Calu3 (cell line): Measurements from ENCODE around the gene RPS21. TPM values are rescaled to one million over a fixed set of nuclear protein-coding genes. Genes with fewer than 3 reads are reported as not detected.

Source experiments
- BruUV-seq: library from RNA; stranded (reverse); fragments of 400-500 nt; replicated peaks from 2 replicates; lab custom pipeline; 2021; lab: Mats Ljungman, UMichigan
- CTCF ChIA-PET: fragments of 300-600 bp; sonication (Branson Sonifier 250); formaldehyde crosslinking; loops from one replicate; lab custom pipeline; 2022; ENCODE audit warnings: antibody characterized with exemption; lab: Charles Lee
- DNase-seq: peaks from one replicate; pipeline ENCODE4 v3.0.0; 2022
- H3K27ac Mint-ChIP-seq: one replicate; pipeline ENCODE4 v1.8.0; 2022; ENCODE audit warnings: mixed read lengths; ENCODE audit not compliant: unreplicated experiment
- H3K27me3 Mint-ChIP-seq: one replicate; pipeline ENCODE4 v1.8.0; 2022; ENCODE audit warnings: mixed read lengths; ENCODE audit not compliant: unreplicated experiment
- H3K36me3 Mint-ChIP-seq: one replicate; pipeline ENCODE4 v1.8.0; 2022; ENCODE audit warnings: mild to moderate bottlenecking, moderate library complexity, mixed read lengths; ENCODE audit not compliant: insufficient read depth, unreplicated experiment
- H3K4me1 Mint-ChIP-seq: one replicate; pipeline ENCODE4 v1.8.0; 2022; ENCODE audit warnings: mild to moderate bottlenecking, low read depth, mixed read lengths; ENCODE audit not compliant: unreplicated experiment
- H3K4me3 Mint-ChIP-seq: one replicate; pipeline ENCODE4 v1.8.0; 2022; ENCODE audit warnings: mild to moderate bottlenecking, low read depth, moderate library complexity, mixed read lengths; ENCODE audit not compliant: unreplicated experiment
- H3K9me3 Mint-ChIP-seq: one replicate; pipeline ENCODE4 v1.8.0; 2022; ENCODE audit warnings: low read depth, mixed read lengths; ENCODE audit not compliant: unreplicated experiment
- CTCF ChIP-seq: fragments of 200-600 bp; IDR thresholded peaks from one replicate; pipeline ENCODE4 v1.8.0; 2022; ENCODE audit warnings: antibody characterized with exemption; ENCODE audit not compliant: unreplicated experiment
- intact Hi-C: fragments of 100-400 bp; cut with micrococcal nuclease; formaldehyde crosslinking; loops from one replicate; pipeline ENCODE4 v1.10.0; 2022; ENCODE audit not compliant: unreplicated experiment
- total RNA-seq: library from RNA; stranded (reverse); gene quantifications from 2 replicates; pipeline ENCODE4 v1.2.3, GENCODE V29; 2022

Gene RPS21
- total RNA-seq, 1 experiment from 2014 or later: 1,936 TPM

GRCh38 chr20:62404761-62405107 lies 17.8 kb downstream of the RPS21 start:
- intact Hi-C loops: no loop called here
- peaks cover 19% of the 10 kb centered on the region for H3K4me1 Mint-ChIP-seq
- no peak for DNase-seq
- peaks cover 35% of the 10 kb centered on the region for H3K36me3 Mint-ChIP-seq
- no peak overlapping the region for H3K27ac Mint-ChIP-seq
- TF ChIP-seq CTCF: no peak
- CTCF ChIA-PET: no interaction called here
- no peaks in the 10 kb centered on the region for H3K27me3 Mint-ChIP-seq
- BruUV-seq: no TSS peak
- no peak overlapping the region for H3K4me3 Mint-ChIP-seq
- no peaks in the 10 kb centered on the region for H3K9me3 Mint-ChIP-seq

DNA sequence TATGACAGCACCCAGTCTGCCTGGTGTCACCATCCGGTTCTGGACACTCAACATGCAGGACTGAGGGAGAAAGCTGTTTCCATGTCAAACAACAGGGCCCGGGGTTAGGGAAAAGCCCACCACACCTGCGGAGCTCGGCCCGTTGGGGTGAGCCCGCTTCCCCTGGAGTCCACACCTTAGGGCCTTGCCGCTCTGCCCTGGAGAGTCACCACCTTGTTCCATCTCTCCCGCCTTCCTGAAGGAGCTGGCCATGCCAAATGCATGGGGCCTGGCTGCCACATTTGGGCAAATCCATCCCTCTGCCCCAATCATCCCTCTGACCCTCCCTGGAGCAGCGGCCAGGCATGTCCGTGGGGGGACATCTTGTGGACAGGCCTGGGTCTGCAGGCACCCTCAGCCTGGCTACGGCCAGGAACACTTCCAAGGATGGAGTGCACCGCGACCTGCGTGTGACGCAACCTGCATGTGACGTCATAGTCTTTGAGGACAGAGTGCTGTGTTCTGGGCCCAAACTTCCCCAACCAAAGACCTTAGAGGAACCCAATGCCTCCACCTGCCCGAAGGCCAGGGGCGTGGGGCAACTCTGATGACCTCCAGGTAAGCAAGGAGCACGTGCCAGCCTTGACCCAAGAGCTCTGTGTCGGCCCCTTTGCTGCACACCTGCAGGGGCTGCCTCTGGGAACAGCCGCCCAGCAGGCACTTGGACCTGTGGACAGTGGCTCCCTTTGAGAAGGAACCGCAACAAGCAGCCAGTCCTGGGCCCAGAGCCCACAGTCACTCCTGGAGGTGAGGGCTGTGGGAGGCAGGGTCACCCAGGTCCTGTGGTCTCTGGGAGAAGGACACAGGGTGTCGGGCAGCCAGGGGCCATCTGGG lies 18.4 kb downstream of the RPS21 start:
- H3K4me3 Mint-ChIP-seq: peak overlapping the region; percentile 66
- no peaks in the 10 kb centered on the region for H3K9me3 Mint-ChIP-seq
- DNase-seq: peak; percentile 68
- no peaks in the 10 kb centered on the region for H3K27me3 Mint-ChIP-seq
- peak; percentile 71 for TF ChIP-seq CTCF
- H3K36me3 Mint-ChIP-seq: peaks cover 35% of the 10 kb centered on the region
- H3K4me1 Mint-ChIP-seq: peaks cover 25% of the 10 kb centered on the region
- CTCF ChIA-PET: no interaction called here
- H3K27ac Mint-ChIP-seq: peak overlapping the region; percentile 15
- BruUV-seq: no TSS peak
- intact Hi-C loops: no loop called here

DNA sequence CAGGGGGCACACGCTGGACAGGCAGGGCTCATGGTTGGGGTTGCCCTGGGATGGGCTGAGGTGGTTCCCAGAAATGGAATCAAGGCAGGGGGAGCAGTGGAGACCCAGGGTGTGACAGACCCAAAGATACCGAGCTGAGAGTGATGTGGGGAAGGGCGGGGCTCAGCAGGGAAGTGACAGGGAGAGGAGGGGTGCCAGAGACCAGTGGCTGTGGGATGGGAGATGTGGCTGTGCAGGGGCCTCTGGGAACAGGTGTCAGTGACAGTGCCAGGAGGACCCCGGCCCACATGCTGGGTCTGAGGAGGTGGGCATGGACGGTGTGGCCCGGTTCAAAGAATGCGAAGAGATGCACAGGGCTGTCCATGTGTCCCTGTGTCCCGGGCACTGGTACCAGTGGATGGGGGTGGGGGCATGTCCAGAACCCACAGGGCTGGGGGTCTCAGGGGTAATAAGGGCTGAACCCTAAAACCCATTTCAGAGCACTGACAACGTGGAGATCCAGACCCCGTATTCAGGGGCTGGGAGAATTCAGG lies 19.1 kb downstream of the RPS21 start:
- Mint-ChIP-seq H3K4me3 (peak overlapping the region; percentile 66), H3K27me3 (no peaks in the 10 kb centered on the region), H3K4me1 (peaks cover 27% of the 10 kb centered on the region), H3K9me3 (no peaks in the 10 kb centered on the region), H3K27ac (peak overlapping the region; percentile 15), H3K36me3 (peaks cover 35% of the 10 kb centered on the region)
- TSS peak; percentile 18 for BruUV-seq
- CTCF ChIA-PET: no interaction called here
- TF ChIP-seq CTCF: no peak
- intact Hi-C loops: no loop called here
- no peak for DNase-seq

- Mint-ChIP-seq H3K4me3 (peak overlapping the region; percentile 66), H3K27ac (no peak overlapping the region), H3K27me3 (no peaks in the 10 kb centered on the region), H3K9me3 (no peaks in the 10 kb centered on the region), H3K4me1 (peaks cover 27% of the 10 kb centered on the region), H3K36me3 (peaks cover 35% of the 10 kb centered on the region)
- DNase-seq: no peak
- CTCF ChIA-PET: no interaction called here
- intact Hi-C loops: no loop called here
- no peak for TF ChIP-seq CTCF
- no TSS peak for BruUV-seq
Measured at GRCh38 chr20:62406635-62407176, 19.8 kb downstream of the RPS21 start.
